Nephron (organoid): ENCODE data around the gene PLCB2.

Experiments
- H3K27ac Mint-ChIP-seq, 3 experiments: 2 replicates each; pipeline ENCODE4 v1.8.0; 2020; ENCODE audit warnings: mixed read lengths in 3 of 3, mild to moderate bottlenecking in 2 of 3, moderate library complexity in 1 of 3
- H3K27me3 Mint-ChIP-seq: 2 replicates; pipeline ENCODE4 v1.8.0; 2021; ENCODE audit warnings: low read depth, mild to moderate bottlenecking, moderate library complexity, mixed read lengths
- H3K36me3 Mint-ChIP-seq: 2 replicates; pipeline ENCODE4 v1.8.0; 2020; ENCODE audit warnings: low read depth, mixed read lengths
- H3K4me1 Mint-ChIP-seq: 2 replicates; pipeline ENCODE4 v1.8.0; 2020; ENCODE audit warnings: mixed read lengths
- H3K4me3 Mint-ChIP-seq, 3 experiments: 2 replicates each; pipeline ENCODE4 v1.8.0; 2020; ENCODE audit warnings: mild to moderate bottlenecking in 3 of 3, mixed read lengths in 3 of 3, moderate library complexity in 2 of 3
- H3K9me3 Mint-ChIP-seq: 2 replicates; pipeline ENCODE4 v1.8.0; 2020; ENCODE audit warnings: mixed read lengths
- TF ChIP-seq, protein P1 (sequence below), 3 experiments: fragments of 200-600 bp; sonication (generic); IDR thresholded peaks; one replicate each; pipeline ENCODE4 v1.5.0; 2021; ENCODE audit warnings: antibody characterized with exemption in 3 of 3; ENCODE audit not compliant: unreplicated experiment in 3 of 3

The PLCB2 gene

GRCh38 chr15:40345867-40346578 is 38.3 kb upstream of the PLCB2 start:
- TF ChIP-seq, protein P1, sequence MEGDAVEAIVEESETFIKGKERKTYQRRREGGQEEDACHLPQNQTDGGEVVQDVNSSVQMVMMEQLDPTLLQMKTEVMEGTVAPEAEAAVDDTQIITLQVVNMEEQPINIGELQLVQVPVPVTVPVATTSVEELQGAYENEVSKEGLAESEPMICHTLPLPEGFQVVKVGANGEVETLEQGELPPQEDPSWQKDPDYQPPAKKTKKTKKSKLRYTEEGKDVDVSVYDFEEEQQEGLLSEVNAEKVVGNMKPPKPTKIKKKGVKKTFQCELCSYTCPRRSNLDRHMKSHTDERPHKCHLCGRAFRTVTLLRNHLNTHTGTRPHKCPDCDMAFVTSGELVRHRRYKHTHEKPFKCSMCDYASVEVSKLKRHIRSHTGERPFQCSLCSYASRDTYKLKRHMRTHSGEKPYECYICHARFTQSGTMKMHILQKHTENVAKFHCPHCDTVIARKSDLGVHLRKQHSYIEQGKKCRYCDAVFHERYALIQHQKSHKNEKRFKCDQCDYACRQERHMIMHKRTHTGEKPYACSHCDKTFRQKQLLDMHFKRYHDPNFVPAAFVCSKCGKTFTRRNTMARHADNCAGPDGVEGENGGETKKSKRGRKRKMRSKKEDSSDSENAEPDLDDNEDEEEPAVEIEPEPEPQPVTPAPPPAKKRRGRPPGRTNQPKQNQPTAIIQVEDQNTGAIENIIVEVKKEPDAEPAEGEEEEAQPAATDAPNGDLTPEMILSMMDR (IDR thresholded peaks at IDR 0.05; ENCODE audit: unreplicated experiment in 3 of 3): no peak
- H3K4me1 Mint-ChIP-seq: peaks cover 24% of the 10 kb centered on the region
- H3K27me3 Mint-ChIP-seq: peaks cover 13% of the 10 kb centered on the region
- H3K9me3 Mint-ChIP-seq: no peaks in the 10 kb centered on the region
- H3K4me3 Mint-ChIP-seq: no peak overlapping the region
- no peak overlapping the region for H3K27ac Mint-ChIP-seq
- no peaks in the 10 kb centered on the region for H3K36me3 Mint-ChIP-seq

GRCh38 chr15:40345225-40345866 is 37.6 kb upstream of the PLCB2 start:
- Mint-ChIP-seq H3K4me1 (peaks cover 26% of the 10 kb centered on the region), H3K27ac (no peak overlapping the region), H3K27me3 (peaks cover 6% of the 10 kb centered on the region), H3K36me3 (no peaks in the 10 kb centered on the region), H3K4me3 (no peak overlapping the region), H3K9me3 (no peaks in the 10 kb centered on the region)
- TF ChIP-seq, protein P1 (IDR thresholded peaks at IDR 0.05; ENCODE audit: unreplicated experiment in 3 of 3): no peak

- no peak overlapping the region for H3K4me3 Mint-ChIP-seq
- peak overlapping the region in 1 of 3 experiments; percentile 61 for H3K27ac Mint-ChIP-seq
- TF ChIP-seq, protein P1 (IDR thresholded peaks at IDR 0.05; ENCODE audit: unreplicated experiment in 3 of 3): peak; percentile 56 to 65 (median 62)
- no peaks in the 10 kb centered on the region for H3K36me3 Mint-ChIP-seq
- no peaks in the 10 kb centered on the region for H3K9me3 Mint-ChIP-seq
- peaks cover 33% of the 10 kb centered on the region for H3K4me1 Mint-ChIP-seq
- peaks cover 2% of the 10 kb centered on the region for H3K27me3 Mint-ChIP-seq
Observed at GRCh38 chr15:40344631-40345120, 36.9 kb upstream of the PLCB2 start.

DNA sequence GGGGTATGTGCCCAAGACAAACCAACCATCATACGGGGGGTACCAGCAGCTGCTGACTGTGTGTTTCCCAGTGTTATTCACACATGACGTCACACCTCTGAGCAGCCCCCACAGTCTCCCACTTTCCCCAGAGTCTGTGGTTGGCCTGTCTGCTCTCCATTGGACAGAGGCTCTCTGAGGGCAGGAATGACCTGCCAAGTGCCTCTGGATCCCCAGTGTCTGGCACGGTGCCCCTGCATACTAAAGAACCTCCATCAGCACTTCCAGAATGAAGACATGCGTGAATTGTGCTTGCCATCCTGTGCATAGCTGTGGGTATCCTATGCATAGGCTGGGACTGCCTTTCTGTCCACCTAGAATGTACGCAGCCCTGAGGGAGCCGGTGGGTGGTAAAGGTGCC is 36.5 kb upstream of the PLCB2 start:
- H3K27me3 Mint-ChIP-seq: no peaks in the 10 kb centered on the region
- H3K9me3 Mint-ChIP-seq: no peaks in the 10 kb centered on the region
- no peaks in the 10 kb centered on the region for H3K36me3 Mint-ChIP-seq
- H3K27ac Mint-ChIP-seq: peak overlapping the region in 1 of 3 experiments; percentile 61
- no peak overlapping the region for H3K4me3 Mint-ChIP-seq
- peaks cover 34% of the 10 kb centered on the region for H3K4me1 Mint-ChIP-seq
- TF ChIP-seq, protein P1 (IDR thresholded peaks at IDR 0.05; ENCODE audit: unreplicated experiment in 3 of 3): no peak

DNA sequence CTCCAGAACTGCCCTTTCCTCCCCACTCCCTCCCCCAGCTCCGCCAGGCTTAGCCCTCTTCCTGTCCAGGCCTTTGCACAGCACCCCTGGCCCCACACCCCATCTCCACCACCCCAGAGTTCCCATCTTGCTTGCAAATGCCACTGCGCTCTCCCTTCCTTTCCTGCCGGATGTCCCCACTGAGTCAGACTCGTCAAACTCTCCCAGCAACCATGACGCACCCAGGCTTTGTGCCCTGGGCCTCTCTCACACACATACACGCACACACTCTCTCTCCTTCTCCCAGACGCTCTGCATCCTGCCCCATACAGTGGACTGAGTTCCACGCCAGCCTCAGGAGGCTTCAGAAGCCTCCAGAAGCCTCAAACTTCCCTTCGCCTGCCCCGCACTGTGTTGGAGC is 35.8 kb upstream of the PLCB2 start:
- Mint-ChIP-seq H3K27ac (peak overlapping the region in 2 of 3 experiments; percentile 38 to 47), H3K9me3 (no peaks in the 10 kb centered on the region), H3K27me3 (no peaks in the 10 kb centered on the region), H3K4me1 (peaks cover 36% of the 10 kb centered on the region), H3K36me3 (no peaks in the 10 kb centered on the region), H3K4me3 (no peak overlapping the region)
- TF ChIP-seq, protein P1 (IDR thresholded peaks at IDR 0.05; ENCODE audit: unreplicated experiment in 3 of 3): no peak
